Trophoblast cell (in vitro differentiated cells and primary cell): ENCODE data around the gene OGA.

Source experiments
- DNase-seq, 2 donors: peaks; one replicate each; pipeline ENCODE4 v3.0.0-alpha.2; 2016
- H2AFZ ChIP-seq: 2 replicates; pipeline ENCODE4 v1.6.1; 2013; ENCODE audit warnings: low read length, moderate library complexity, mild to moderate bottlenecking; ENCODE audit not compliant: insufficient read depth, poor library complexity
- H2AK5ac ChIP-seq: 2 replicates; pipeline ENCODE4 v1.6.1; 2013; ENCODE audit warnings: mild to moderate bottlenecking, low read length
- H2BK120ac ChIP-seq: 2 replicates; pipeline ENCODE4 v1.6.1; 2013; ENCODE audit warnings: low read length, mild to moderate bottlenecking, moderate library complexity; ENCODE audit not compliant: insufficient read depth, poor library complexity
- H2BK12ac ChIP-seq: 2 replicates; pipeline ENCODE4 v1.6.1; 2013; ENCODE audit warnings: mild to moderate bottlenecking, low read length, moderate library complexity
- H2BK5ac ChIP-seq: 2 replicates; pipeline ENCODE4 v1.6.1; 2013; ENCODE audit warnings: low read length, low read depth, moderate library complexity, mild to moderate bottlenecking; ENCODE audit not compliant: poor library complexity
- H3K14ac ChIP-seq: 2 replicates; pipeline ENCODE4 v1.6.1; 2013; ENCODE audit warnings: mild to moderate bottlenecking, low read length
- H3K18ac ChIP-seq: 2 replicates; pipeline ENCODE4 v1.6.1; 2013; ENCODE audit warnings: mild to moderate bottlenecking, low read length
- H3K23ac ChIP-seq: 2 replicates; pipeline ENCODE4 v1.6.1; 2013; ENCODE audit warnings: low read length
- H3K27ac ChIP-seq: 2 replicates; pipeline ENCODE4 v1.5.1; 2013; ENCODE audit warnings: low read depth, mild to moderate bottlenecking, inconsistent platforms, low read length, moderate library complexity
- H3K27me3 ChIP-seq: 2 replicates; pipeline ENCODE4 v1.6.1; 2013; ENCODE audit warnings: inconsistent platforms, mild to moderate bottlenecking, low read length, moderate library complexity; ENCODE audit not compliant: insufficient read depth
- H3K36me3 ChIP-seq, 2 experiments: 1 replicate in 1 of 2; 2 replicates in 1 of 2; pipeline ENCODE4 v1.6.1; 2013; ENCODE audit warnings: low read length in 2 of 2, mild to moderate bottlenecking in 2 of 2, moderate library complexity in 1 of 2; ENCODE audit not compliant: insufficient read depth in 2 of 2, control insufficient read depth in 1 of 2
- H3K4ac ChIP-seq: 2 replicates; pipeline ENCODE4 v1.6.1; 2013; ENCODE audit warnings: low read depth, mild to moderate bottlenecking, low read length, moderate library complexity
- H3K4me1 ChIP-seq, 2 experiments: 1 replicate in 1 of 2; 2 replicates in 1 of 2; pipeline ENCODE4 v1.6.1; 2013; ENCODE audit warnings: low read length in 2 of 2, mild to moderate bottlenecking in 2 of 2, moderate library complexity in 1 of 2; ENCODE audit not compliant: insufficient read depth in 2 of 2, control insufficient read depth in 1 of 2
- H3K4me2 ChIP-seq: 2 replicates; pipeline ENCODE4 v1.6.1; 2013; ENCODE audit warnings: inconsistent platforms, mild to moderate bottlenecking, low read length, moderate library complexity
- H3K4me3 ChIP-seq: 2 replicates; pipeline ENCODE4 v1.5.1; 2013; ENCODE audit warnings: mild to moderate bottlenecking, low read depth, low read length, inconsistent platforms
- H3K79me1 ChIP-seq: one replicate; pipeline ENCODE4 v1.6.1; 2013; ENCODE audit warnings: low read length
- H3K79me2 ChIP-seq: 2 replicates; pipeline ENCODE4 v1.6.1; 2013; ENCODE audit warnings: low read length, mild to moderate bottlenecking; ENCODE audit not compliant: control insufficient read depth, insufficient read depth, poor library complexity
- H3K9ac ChIP-seq: 2 replicates; pipeline ENCODE4 v1.6.1; 2013; ENCODE audit warnings: mild to moderate bottlenecking, low read length
- H3K9me3 ChIP-seq: 2 replicates; pipeline ENCODE4 v1.6.1; 2013; ENCODE audit warnings: low read depth, mild to moderate bottlenecking, control low read depth, inconsistent platforms, low read length; ENCODE audit not compliant: insufficient read depth
- H4K12ac ChIP-seq: 2 replicates; pipeline ENCODE4 v1.6.1; 2013; ENCODE audit warnings: low read depth, mild to moderate bottlenecking, low read length, moderate library complexity
- H4K8ac ChIP-seq: 2 replicates; pipeline ENCODE4 v1.6.1; 2013; ENCODE audit warnings: low read depth, mild to moderate bottlenecking, low read length, moderate library complexity
- H4K91ac ChIP-seq: one replicate; pipeline ENCODE4 v1.6.1; 2013; ENCODE audit warnings: low read depth, mild to moderate bottlenecking, low read length, moderate library complexity
- WGBS: extraction: QIAGEN DNeasy Blood & Tissue Kit; methylation state at CpG from one replicate; pipeline ENCODE4 v1.1.7; 2013; ENCODE audit warnings: missing lambda C conversion rate; ENCODE audit not compliant: insufficient read length, insufficient coverage; ENCODE audit errors: extremely low coverage; 5-methylcytosine and 5-hydroxymethylcytosine counted together

The OGA gene

DNA sequence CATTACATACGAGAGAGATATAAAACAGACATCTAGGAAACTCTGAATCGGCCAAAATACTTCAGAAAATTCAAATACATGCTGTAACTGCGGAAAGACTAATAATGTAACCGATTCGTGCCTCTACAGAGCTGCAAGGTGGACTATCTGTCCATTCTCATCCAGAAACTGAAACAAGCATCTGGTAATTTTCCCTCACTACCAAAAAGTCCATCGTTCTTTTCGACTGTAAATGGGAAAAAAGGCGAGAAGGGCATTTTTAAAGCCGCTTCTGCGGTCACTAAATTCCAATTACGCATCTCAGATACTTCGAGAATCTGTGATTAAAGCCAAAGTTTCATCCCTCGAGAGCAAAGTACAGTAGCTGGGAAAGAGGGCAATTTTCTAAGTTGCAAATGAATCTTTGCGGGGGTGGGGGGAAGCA is 1.3 kb downstream of the OGA start:
- H4K8ac ChIP-seq: no peak overlapping the region
- no peak overlapping the region for H4K12ac ChIP-seq
- peaks cover 14% of the 10 kb centered on the region for H3K79me1 ChIP-seq
- no peak overlapping the region for H4K91ac ChIP-seq
- H3K4me1 ChIP-seq: peaks cover 5 to 7% of the 10 kb centered on the region in 2 experiments
- no peak overlapping the region for H2BK120ac ChIP-seq
- no peak for DNase-seq
- H3K23ac ChIP-seq: no peak overlapping the region
- H3K27ac ChIP-seq: no peak overlapping the region
- H3K79me2 ChIP-seq: peaks cover 23% of the 10 kb centered on the region
- no peaks in the 10 kb centered on the region for H3K9me3 ChIP-seq
- H2BK12ac ChIP-seq: no peak overlapping the region
- no peak overlapping the region for H2BK5ac ChIP-seq
- H3K27me3 ChIP-seq: no peaks in the 10 kb centered on the region
- H2AFZ ChIP-seq: no peak overlapping the region
- H3K9ac ChIP-seq: peak overlapping the region; percentile 98
- H2AK5ac ChIP-seq: no peak overlapping the region
- H3K14ac ChIP-seq: no peak overlapping the region
- peak overlapping the region; percentile 95 for H3K4me3 ChIP-seq
- peak overlapping the region; percentile 77 for H3K4me2 ChIP-seq
- H3K36me3 ChIP-seq: peaks cover 5 to 7% of the 10 kb centered on the region in 2 experiments
- no CpG with 5 or more reads among the region's 14 CpGs for WGBS
- no peak overlapping the region for H3K18ac ChIP-seq
- H3K4ac ChIP-seq: peak overlapping the region; percentile 99

DNA sequence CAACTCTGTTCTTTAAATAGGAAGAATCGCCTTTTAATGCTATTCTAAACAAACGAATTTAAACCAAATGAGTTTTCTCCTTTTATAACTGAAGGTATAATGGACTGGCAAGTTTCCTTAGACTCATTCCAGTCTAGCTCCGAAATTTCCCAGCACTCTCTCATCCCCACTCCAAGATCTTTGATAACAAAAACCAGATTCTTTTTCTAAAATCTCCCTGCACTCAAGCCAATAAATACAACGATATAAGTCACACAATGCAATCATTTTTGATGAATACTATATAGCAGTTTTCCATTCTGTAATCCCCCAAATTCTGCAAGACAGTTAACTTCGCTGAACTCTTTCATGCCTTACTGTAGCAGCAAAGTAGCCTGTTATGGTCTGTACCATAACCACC is 1.9 kb downstream of the OGA start:
- Histone ChIP-seq H3K9me3 (no peaks in the 10 kb centered on the region), H4K12ac (no peak overlapping the region), H2BK120ac (no peak overlapping the region), H3K36me3 (peaks cover 7 to 8% of the 10 kb centered on the region in 2 experiments), H3K4me1 (peaks cover 5 to 7% of the 10 kb centered on the region in 2 experiments), H3K14ac (no peak overlapping the region), H2BK12ac (no peak overlapping the region), H3K4ac (peak overlapping the region; percentile 73), H4K8ac (no peak overlapping the region), H3K4me2 (peak overlapping the region; percentile 77), H3K79me1 (peaks cover 14% of the 10 kb centered on the region), H3K27ac (no peak overlapping the region), H3K18ac (no peak overlapping the region), H3K23ac (no peak overlapping the region), H2BK5ac (no peak overlapping the region), H3K79me2 (peaks cover 23% of the 10 kb centered on the region), H3K27me3 (no peaks in the 10 kb centered on the region), H3K4me3 (no peak overlapping the region), H3K9ac (no peak overlapping the region), H2AK5ac (no peak overlapping the region), H2AFZ (no peak overlapping the region), H4K91ac (no peak overlapping the region)
- no peak for DNase-seq
- WGBS: no CpG with 5 or more reads among the region's 5 CpGs

DNA sequence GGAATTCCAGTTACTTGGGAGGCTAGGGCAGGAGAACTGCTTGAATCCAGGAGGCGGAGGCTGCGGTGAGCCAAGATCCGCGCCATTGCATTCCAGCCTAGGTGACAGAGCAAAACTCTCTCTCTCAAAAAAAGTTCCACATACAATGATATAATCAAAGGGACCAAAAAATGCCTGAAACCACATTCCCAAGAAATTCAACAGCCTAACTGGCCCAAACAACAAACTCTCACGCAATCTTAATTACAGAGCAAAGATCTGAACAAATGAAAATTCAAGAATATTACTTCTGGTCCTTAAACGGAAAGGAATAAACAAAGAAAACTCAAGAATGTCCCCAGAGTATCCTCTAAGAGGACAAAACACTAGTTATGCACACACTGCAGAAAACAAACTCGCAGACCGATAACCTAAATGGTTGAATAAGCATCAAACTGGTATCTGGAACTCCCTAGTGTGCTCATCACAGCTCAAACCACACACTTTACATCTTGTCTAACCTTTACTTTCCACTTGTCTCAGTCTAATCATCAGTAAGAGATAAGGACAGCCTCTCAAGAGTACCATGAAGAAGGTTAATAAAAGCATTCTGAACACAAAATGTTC is 3.7 kb downstream of the OGA start:
- H2BK120ac ChIP-seq: no peak overlapping the region
- peak; percentile 62 to 82 for DNase-seq
- WGBS: no CpG with 5 or more reads among the region's 8 CpGs
- H3K36me3 ChIP-seq: peaks cover 15 to 16% of the 10 kb centered on the region in 2 experiments
- H3K9me3 ChIP-seq: no peaks in the 10 kb centered on the region
- no peak overlapping the region for H2AK5ac ChIP-seq
- H3K18ac ChIP-seq: no peak overlapping the region
- H3K4me1 ChIP-seq: peaks cover 5 to 7% of the 10 kb centered on the region in 2 experiments
- no peak overlapping the region for H3K9ac ChIP-seq
- no peak overlapping the region for H2AFZ ChIP-seq
- peaks cover 23% of the 10 kb centered on the region for H3K79me2 ChIP-seq
- H2BK5ac ChIP-seq: no peak overlapping the region
- peaks cover 14% of the 10 kb centered on the region for H3K79me1 ChIP-seq
- no peak overlapping the region for H4K91ac ChIP-seq
- H3K23ac ChIP-seq: no peak overlapping the region
- H3K4ac ChIP-seq: peak overlapping the region; percentile 67
- H4K12ac ChIP-seq: no peak overlapping the region
- H2BK12ac ChIP-seq: no peak overlapping the region
- no peaks in the 10 kb centered on the region for H3K27me3 ChIP-seq
- no peak overlapping the region for H3K4me2 ChIP-seq
- no peak overlapping the region for H3K14ac ChIP-seq
- H3K4me3 ChIP-seq: no peak overlapping the region
- H3K27ac ChIP-seq: no peak overlapping the region
- H4K8ac ChIP-seq: no peak overlapping the region

DNA sequence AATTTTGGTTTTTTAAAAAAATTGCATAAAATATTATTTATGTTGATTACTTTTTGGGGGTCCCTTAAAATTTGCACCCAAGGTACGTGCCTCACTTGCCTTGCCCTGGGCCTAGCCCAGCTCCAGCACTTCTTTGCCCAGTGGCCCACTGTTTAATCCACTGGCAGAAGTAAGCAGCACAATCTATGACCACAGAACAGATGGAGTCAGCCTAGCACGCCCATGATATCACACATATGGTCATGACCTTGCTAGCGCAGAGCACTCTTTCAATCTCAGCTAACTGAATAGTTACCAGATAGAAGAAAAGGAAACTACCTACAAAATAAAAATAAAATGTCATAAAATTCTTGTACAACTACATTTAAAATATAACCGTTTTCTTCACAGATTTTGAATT is 5.6 kb downstream of the OGA start:
- no peak overlapping the region for H2BK5ac ChIP-seq
- H3K27ac ChIP-seq: no peak overlapping the region
- H3K9me3 ChIP-seq: no peaks in the 10 kb centered on the region
- peak overlapping the region; percentile 89 for H3K4ac ChIP-seq
- no peak overlapping the region for H4K91ac ChIP-seq
- no peak overlapping the region for H3K4me3 ChIP-seq
- no peak overlapping the region for H2BK12ac ChIP-seq
- no peak overlapping the region for H2BK120ac ChIP-seq
- peaks cover 14% of the 10 kb centered on the region for H3K79me2 ChIP-seq
- H4K8ac ChIP-seq: no peak overlapping the region
- H3K36me3 ChIP-seq: peaks cover 23 to 24% of the 10 kb centered on the region in 2 experiments
- H3K4me1 ChIP-seq: peaks cover 0 to 3% of the 10 kb centered on the region in 2 experiments
- no peak for DNase-seq
- H2AK5ac ChIP-seq: no peak overlapping the region
- no peak overlapping the region for H4K12ac ChIP-seq
- H3K27me3 ChIP-seq: no peaks in the 10 kb centered on the region
- no peak overlapping the region for H3K9ac ChIP-seq
- WGBS: no CpG with 5 or more reads among the region's 4 CpGs
- no peak overlapping the region for H3K4me2 ChIP-seq
- H3K18ac ChIP-seq: peak overlapping the region; percentile 45
- H2AFZ ChIP-seq: no peak overlapping the region
- H3K79me1 ChIP-seq: peaks cover 3% of the 10 kb centered on the region
- no peak overlapping the region for H3K14ac ChIP-seq
- no peak overlapping the region for H3K23ac ChIP-seq
